ENCODE results near the gene VWA3B.
"Not testable (repeated sequence)": the region's sequence is repeated elsewhere in the genome, so short reads cannot be mapped to it uniquely, and the experiment has no call there.

The VWA3B gene

GRCh38 chr2:98137196-98137595 is 50.2 kb downstream of the VWA3B start:
- no peak for TF ChIP-seq POLR2A (IDR thresholded peaks at IDR 0.05; ENCODE audit: low read depth, low read length)
- DNase-seq (ENCODE audit: insufficient read length, low spot score) (no peak), FAIRE-seq (no peak)

GRCh38 chr2:98138978-98139377 is 52.0 kb downstream of the VWA3B start:
- DNase-seq (ENCODE audit: insufficient read length, low spot score) = not testable (repeated sequence)

GRCh38 chr2:98140210-98140609 is 53.2 kb downstream of the VWA3B start:
- DNase-seq (ENCODE audit: insufficient read length, low spot score) (no peak), FAIRE-seq (no peak)
- no peak for TF ChIP-seq POLR2A (IDR thresholded peaks at IDR 0.05; ENCODE audit: low read depth, low read length)

More at GRCh38 chr2:98138978-98139377, 52.0 kb downstream of the VWA3B start:
- not testable (repeated sequence) for FAIRE-seq

GRCh38 chr2:98142106-98142791 is 55.3 kb downstream of the VWA3B start:
- DNase-seq (ENCODE audit: insufficient read length, low spot score) = no peak
- no peak for FAIRE-seq
- no peak for TF ChIP-seq POLR2A (IDR thresholded peaks at IDR 0.05; ENCODE audit: low read depth, low read length)

- FAIRE-seq = no peak
- no peak for TF ChIP-seq POLR2A (IDR thresholded peaks at IDR 0.05; ENCODE audit: low read depth, low read length)
- DNase-seq (ENCODE audit: insufficient read length, low spot score) = no peak
Measured at GRCh38 chr2:98145070-98145469, 58.1 kb downstream of the VWA3B start.

GRCh38 chr2:98147900-98148299 is 60.9 kb downstream of the VWA3B start:
- FAIRE-seq; DNase-seq (ENCODE audit: insufficient read length, low spot score): not testable (repeated sequence)

GRCh38 chr2:98148595-98149332 is 61.8 kb downstream of the VWA3B start:
- no peak for TF ChIP-seq POLR2A (IDR thresholded peaks at IDR 0.05; ENCODE audit: low read depth, low read length)
- no peak for FAIRE-seq
- DNase-seq (ENCODE audit: insufficient read length, low spot score) = no peak

- TF ChIP-seq POLR2A (IDR thresholded peaks at IDR 0.05; ENCODE audit: low read depth, low read length) = no peak
- FAIRE-seq (peak; percentile 89), DNase-seq (ENCODE audit: insufficient read length, low spot score) (peak; percentile 30)
Measured at GRCh38 chr2:98149333-98149697, 62.3 kb downstream of the VWA3B start.

GRCh38 chr2:98153481-98153880 is 66.5 kb downstream of the VWA3B start:
- TF ChIP-seq POLR2A (IDR thresholded peaks at IDR 0.05; ENCODE audit: low read depth, low read length) = no peak
- FAIRE-seq (no peak), DNase-seq (ENCODE audit: insufficient read length, low spot score) (no peak)

- TF ChIP-seq POLR2A (IDR thresholded peaks at IDR 0.05; ENCODE audit: low read depth, low read length) = no peak
- FAIRE-seq (no peak), DNase-seq (ENCODE audit: insufficient read length, low spot score) (no peak)
Measured at GRCh38 chr2:98155291-98155690, 68.3 kb downstream of the VWA3B start.

- DNase-seq (ENCODE audit: insufficient read length, low spot score) (no peak), FAIRE-seq (no peak)
- TF ChIP-seq POLR2A (IDR thresholded peaks at IDR 0.05; ENCODE audit: low read depth, low read length) = no peak
Measured at GRCh38 chr2:98155716-98156115, 68.7 kb downstream of the VWA3B start.

- DNase-seq (ENCODE audit: insufficient read length, low spot score) = no peak
- TF ChIP-seq POLR2A (IDR thresholded peaks at IDR 0.05; ENCODE audit: low read depth, low read length) = no peak
Measured at GRCh38 chr2:98156304-98156703, 69.3 kb downstream of the VWA3B start.

GRCh38 chr2:98157557-98157956 is 70.6 kb downstream of the VWA3B start:
- DNase-seq (ENCODE audit: insufficient read length, low spot score) (no peak), FAIRE-seq (no peak)
- no peak for TF ChIP-seq POLR2A (IDR thresholded peaks at IDR 0.05; ENCODE audit: low read depth, low read length)

More at GRCh38 chr2:98156304-98156703, 69.3 kb downstream of the VWA3B start:
- FAIRE-seq = no peak

GRCh38 chr2:98158305-98158704 is 71.3 kb downstream of the VWA3B start:
- DNase-seq (ENCODE audit: insufficient read length, low spot score) (no peak), FAIRE-seq (no peak)
- no peak for TF ChIP-seq POLR2A (IDR thresholded peaks at IDR 0.05; ENCODE audit: low read depth, low read length)

GRCh38 chr2:98160554-98160953 is 73.6 kb downstream of the VWA3B start:
- no peak for TF ChIP-seq POLR2A (IDR thresholded peaks at IDR 0.05; ENCODE audit: low read depth, low read length)
- DNase-seq (ENCODE audit: insufficient read length, low spot score) (no peak), FAIRE-seq (no peak)
